ENCODE data around the gene CRNKL1.

GRCh38 chr20:20022498-20022897 lies 29.8 kb downstream of the CRNKL1 start:
- TF ChIP-seq POLR2A (IDR thresholded peaks at IDR 0.05) (no peak), CTCF (IDR thresholded peaks at IDR 0.05) (no peak)
